ENCODE data around the gene DHDH. TPM values are rescaled to one million over a fixed set of nuclear protein-coding genes. Genes with fewer than 3 reads are reported as not detected.

The DHDH gene
- total and polyA plus RNA-seq, 2 of the 13 experiments (the other 11 are each of a cell fraction or from before 2014, with no cell fraction given), result 0.13 to 0.91 TPM

GRCh38 chr19:48963371-48964204, 30.1 kb downstream of the DHDH start (continued):
- TF ChIP-seq UBTF (CRISPR knock-in tag; IDR thresholded peaks at IDR 0.05) (peak; percentile 73), HNRNPLL (IDR thresholded peaks at IDR 0.05; ENCODE audit: low read depth, low read length, poor library complexity, severe bottlenecking) (peak; percentile 79), BCLAF1 (IDR thresholded peaks at IDR 0.05) (no peak), ZNF790 (CRISPR knock-in tag; IDR thresholded peaks at IDR 0.05; ENCODE audit: borderline replicate concordance) (no peak; the same call in 1 of the 2 replicates), ZFP36L1 (CRISPR knock-in tag; IDR thresholded peaks at IDR 0.05) (peak; percentile 91), KMT2B (CRISPR knock-in tag; IDR thresholded peaks at IDR 0.05) (peak; percentile 85), MAX (IDR thresholded peaks at IDR 0.05) (peak; percentile 71), ATF5 (CRISPR knock-in tag; IDR thresholded peaks at IDR 0.05; ENCODE audit: low read depth) (no peak), SNAPC2 (CRISPR knock-in tag; IDR thresholded peaks at IDR 0.05) (peak; percentile 83; the same call in 1 of the 2 replicates), NFYB (CRISPR knock-in tag; IDR thresholded peaks at IDR 0.05) (peak; percentile 24; the same call in 1 of the 2 replicates), ZNF839 (CRISPR knock-in tag; IDR thresholded peaks at IDR 0.05; ENCODE audit: borderline replicate concordance) (peak; percentile 84; the same call in 1 of the 2 replicates), ZNF713 (CRISPR knock-in tag; IDR thresholded peaks at IDR 0.05) (no peak), TAF1 (CRISPR knock-in tag; IDR thresholded peaks at IDR 0.05) (peak; percentile 72), KLF11 (CRISPR knock-in tag; IDR thresholded peaks at IDR 0.05) (peak; percentile 59; the same call in 1 of the 2 replicates), REL (CRISPR knock-in tag; conservative IDR thresholded peaks at IDR 0.05) (no peak), ERF (CRISPR knock-in tag; IDR thresholded peaks at IDR 0.05) (peak; percentile 75; the same call in 1 of the 2 replicates)
- TF ChIP-seq, protein P1, sequence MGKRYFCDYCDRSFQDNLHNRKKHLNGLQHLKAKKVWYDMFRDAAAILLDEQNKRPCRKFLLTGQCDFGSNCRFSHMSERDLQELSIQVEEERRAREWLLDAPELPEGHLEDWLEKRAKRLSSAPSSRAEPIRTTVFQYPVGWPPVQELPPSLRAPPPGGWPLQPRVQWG (CRISPR knock-in tag; IDR thresholded peaks at IDR 0.05; ENCODE audit: borderline replicate concordance, low read depth), result no peak
- TF ChIP-seq, protein P2, sequence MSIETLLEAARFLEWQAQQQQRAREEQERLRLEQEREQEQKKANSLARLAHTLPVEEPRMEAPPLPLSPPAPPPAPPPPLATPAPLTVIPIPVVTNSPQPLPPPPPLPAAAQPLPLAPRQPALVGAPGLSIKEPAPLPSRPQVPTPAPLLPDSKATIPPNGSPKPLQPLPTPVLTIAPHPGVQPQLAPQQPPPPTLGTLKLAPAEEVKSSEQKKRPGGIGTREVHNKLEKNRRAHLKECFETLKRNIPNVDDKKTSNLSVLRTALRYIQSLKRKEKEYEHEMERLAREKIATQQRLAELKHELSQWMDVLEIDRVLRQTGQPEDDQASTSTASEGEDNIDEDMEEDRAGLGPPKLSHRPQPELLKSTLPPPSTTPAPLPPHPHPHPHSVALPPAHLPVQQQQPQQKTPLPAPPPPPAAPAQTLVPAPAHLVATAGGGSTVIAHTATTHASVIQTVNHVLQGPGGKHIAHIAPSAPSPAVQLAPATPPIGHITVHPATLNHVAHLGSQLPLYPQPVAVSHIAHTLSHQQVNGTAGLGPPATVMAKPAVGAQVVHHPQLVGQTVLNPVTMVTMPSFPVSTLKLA (IDR thresholded peaks at IDR 0.05), result no peak
- TF ChIP-seq, protein P3, sequence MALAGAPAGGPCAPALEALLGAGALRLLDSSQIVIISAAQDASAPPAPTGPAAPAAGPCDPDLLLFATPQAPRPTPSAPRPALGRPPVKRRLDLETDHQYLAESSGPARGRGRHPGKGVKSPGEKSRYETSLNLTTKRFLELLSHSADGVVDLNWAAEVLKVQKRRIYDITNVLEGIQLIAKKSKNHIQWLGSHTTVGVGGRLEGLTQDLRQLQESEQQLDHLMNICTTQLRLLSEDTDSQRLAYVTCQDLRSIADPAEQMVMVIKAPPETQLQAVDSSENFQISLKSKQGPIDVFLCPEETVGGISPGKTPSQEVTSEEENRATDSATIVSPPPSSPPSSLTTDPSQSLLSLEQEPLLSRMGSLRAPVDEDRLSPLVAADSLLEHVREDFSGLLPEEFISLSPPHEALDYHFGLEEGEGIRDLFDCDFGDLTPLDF (CRISPR knock-in tag; IDR thresholded peaks at IDR 0.05), result 0 out of 2 replicates have a peak, but pooled peaks have one; percentile 52
